DND-41 (cell line): Measurements from ENCODE around the gene THOP1.

Experiments used
- ATAC-seq: fragments of 200-7000 bp; cut with Tn5 transposase; 3 replicates; pipeline ENCODE4 v1.9.1; 2021; ENCODE audit warnings: low read depth; ENCODE audit not compliant: insufficient read depth
- DNase-seq: peaks from one replicate; pipeline ENCODE4 v3.0.0-alpha.2; 2020
- H2AFZ ChIP-seq: 2 replicates; pipeline ENCODE4 v1.6.0; 2012; ENCODE audit warnings: low read depth, low read length
- H3K27ac ChIP-seq: 2 replicates; pipeline ENCODE4 v1.5.1; 2012; ENCODE audit warnings: low read length, inconsistent platforms
- H3K27me3 ChIP-seq: fragments of 200-600 bp; sonication (generic); 2 replicates; pipeline ENCODE4 v1.6.0; 2012; ENCODE audit warnings: low read length, mild to moderate bottlenecking, inconsistent platforms; ENCODE audit not compliant: insufficient read depth, poor library complexity
- H3K36me3 ChIP-seq: 2 replicates; pipeline ENCODE4 v1.5.1; 2012; ENCODE audit warnings: low read length, inconsistent platforms; ENCODE audit not compliant: insufficient read depth
- H3K4me1 ChIP-seq: 2 replicates; pipeline ENCODE4 v1.5.1; 2012; ENCODE audit warnings: mild to moderate bottlenecking, low read length; ENCODE audit not compliant: insufficient read depth
- H3K4me2 ChIP-seq: 2 replicates; pipeline ENCODE4 v1.6.0; 2012; ENCODE audit warnings: mild to moderate bottlenecking, moderate library complexity, low read length, inconsistent platforms; ENCODE audit not compliant: insufficient read depth
- H3K4me3 ChIP-seq, 2 experiments: fragments of 200-600 bp in 1 of 2; shearing (Covaris generic) in 1 of 2; 2 replicates each; pipeline ENCODE4 v1.5.1; 2012 to 2016; ENCODE audit warnings: inconsistent platforms in 2 of 2, low read length in 2 of 2, mild to moderate bottlenecking in 2 of 2, low read depth in 1 of 2, moderate library complexity in 1 of 2
- H3K79me2 ChIP-seq: 2 replicates; pipeline ENCODE4 v1.6.0; 2012; ENCODE audit warnings: low read length, inconsistent platforms; ENCODE audit not compliant: insufficient read depth
- H3K9ac ChIP-seq: 2 replicates; pipeline ENCODE4 v1.6.0; 2012; ENCODE audit warnings: low read depth, mild to moderate bottlenecking, inconsistent platforms, low read length, moderate library complexity
- H3K9me3 ChIP-seq: 2 replicates; pipeline ENCODE4 v1.5.1; 2012; ENCODE audit warnings: low read length, moderate library complexity, mild to moderate bottlenecking, inconsistent platforms; ENCODE audit not compliant: insufficient read depth, severe bottlenecking
- H4K20me1 ChIP-seq: 2 replicates; pipeline ENCODE4 v1.6.0; 2012; ENCODE audit warnings: low read length; ENCODE audit not compliant: insufficient read depth
- EZH2 ChIP-seq: IDR thresholded peaks from 3 replicates; pipeline ENCODE4 v1.6.1; 2012; ENCODE audit warnings: borderline replicate concordance, low read depth, mild to moderate bottlenecking, moderate library complexity, low read length, inconsistent platforms; ENCODE audit not compliant: severe bottlenecking
- TF ChIP-seq, protein P1 (sequence below): IDR thresholded peaks from 2 replicates; pipeline ENCODE4 v1.5.1; 2012; ENCODE audit warnings: borderline replicate concordance, low read length, moderate library complexity, mild to moderate bottlenecking; ENCODE audit not compliant: poor library complexity, severe bottlenecking; ENCODE audit errors: extremely low read depth

Gene THOP1

DNA sequence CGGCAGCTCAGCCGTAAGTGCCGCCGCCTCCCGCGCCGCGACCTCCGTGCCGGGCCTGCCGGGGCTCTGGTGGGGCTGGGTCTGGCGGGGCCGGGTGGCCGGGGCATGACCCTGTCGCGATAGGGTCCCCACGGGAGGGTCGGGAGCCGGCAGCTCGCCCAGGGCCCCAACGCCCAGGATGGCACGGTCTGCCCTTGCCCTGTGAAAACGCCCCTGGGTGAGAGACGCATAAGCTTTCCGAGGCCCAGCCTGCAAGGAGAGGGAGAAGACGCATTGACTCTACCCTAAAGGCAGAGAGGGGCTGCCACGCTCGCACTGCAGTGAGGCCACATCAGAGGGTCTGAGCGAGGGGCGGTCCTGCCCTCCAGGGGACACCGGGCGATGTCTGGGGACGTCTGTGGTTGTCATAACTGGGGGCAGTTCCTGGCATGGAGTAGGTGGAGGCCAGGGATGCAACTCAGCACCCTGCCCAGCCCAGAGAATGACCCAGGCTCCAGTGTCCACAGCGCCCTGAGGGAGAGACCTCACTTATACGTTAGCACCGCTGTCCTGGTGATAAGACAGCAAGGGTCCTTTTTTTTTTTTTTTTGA, 34.9 kb downstream of the THOP1 start:
- H3K9me3 ChIP-seq = no peaks in the 10 kb centered on the region
- H3K36me3 ChIP-seq = peaks cover 10% of the 10 kb centered on the region
- H2AFZ ChIP-seq = peak overlapping the region; percentile 61
- peaks cover 19% of the 10 kb centered on the region for H3K4me1 ChIP-seq
- TF ChIP-seq, protein P1, sequence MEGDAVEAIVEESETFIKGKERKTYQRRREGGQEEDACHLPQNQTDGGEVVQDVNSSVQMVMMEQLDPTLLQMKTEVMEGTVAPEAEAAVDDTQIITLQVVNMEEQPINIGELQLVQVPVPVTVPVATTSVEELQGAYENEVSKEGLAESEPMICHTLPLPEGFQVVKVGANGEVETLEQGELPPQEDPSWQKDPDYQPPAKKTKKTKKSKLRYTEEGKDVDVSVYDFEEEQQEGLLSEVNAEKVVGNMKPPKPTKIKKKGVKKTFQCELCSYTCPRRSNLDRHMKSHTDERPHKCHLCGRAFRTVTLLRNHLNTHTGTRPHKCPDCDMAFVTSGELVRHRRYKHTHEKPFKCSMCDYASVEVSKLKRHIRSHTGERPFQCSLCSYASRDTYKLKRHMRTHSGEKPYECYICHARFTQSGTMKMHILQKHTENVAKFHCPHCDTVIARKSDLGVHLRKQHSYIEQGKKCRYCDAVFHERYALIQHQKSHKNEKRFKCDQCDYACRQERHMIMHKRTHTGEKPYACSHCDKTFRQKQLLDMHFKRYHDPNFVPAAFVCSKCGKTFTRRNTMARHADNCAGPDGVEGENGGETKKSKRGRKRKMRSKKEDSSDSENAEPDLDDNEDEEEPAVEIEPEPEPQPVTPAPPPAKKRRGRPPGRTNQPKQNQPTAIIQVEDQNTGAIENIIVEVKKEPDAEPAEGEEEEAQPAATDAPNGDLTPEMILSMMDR = no peak
- no peak for TF ChIP-seq EZH2
- H3K4me2 ChIP-seq = peak overlapping the region; percentile 76
- peak overlapping the region; percentile 54 for H3K27ac ChIP-seq
- peaks cover 6% of the 10 kb centered on the region for H3K79me2 ChIP-seq
- DNase-seq = peak; percentile 43
- peak overlapping the region; percentile 68 to 70; a peak in 3 of 4 replicates for H3K4me3 ChIP-seq
- no peaks in the 10 kb centered on the region for H4K20me1 ChIP-seq
- ATAC-seq = peak; percentile 35
- H3K9ac ChIP-seq = peak overlapping the region; percentile 77
- H3K27me3 ChIP-seq = no peaks in the 10 kb centered on the region

DNA sequence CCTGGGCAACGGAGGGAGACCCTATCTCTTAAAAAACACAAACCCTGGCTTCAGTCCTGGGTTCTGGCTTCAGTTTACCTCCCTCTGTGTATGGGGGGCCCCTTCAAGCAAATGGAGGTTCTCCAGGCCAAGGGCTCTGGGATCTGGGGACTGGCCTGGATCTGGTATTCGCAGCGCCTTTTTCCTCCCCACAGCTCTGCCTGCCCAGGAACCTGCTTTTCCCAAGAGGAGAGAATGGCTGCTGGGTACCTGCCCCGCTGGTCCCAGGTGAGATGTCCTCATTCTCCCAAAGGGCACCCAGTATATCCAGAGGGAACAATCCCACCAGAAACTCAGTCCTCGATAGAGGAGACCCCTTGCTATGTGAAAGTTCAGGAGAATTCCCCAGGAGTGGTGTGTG, 37.5 kb downstream of the THOP1 start:
- Histone ChIP-seq H4K20me1 (no peaks in the 10 kb centered on the region), H3K27ac (no peak overlapping the region), H3K9me3 (no peaks in the 10 kb centered on the region), H3K4me2 (no peak overlapping the region), H3K4me3 (no peak overlapping the region), H3K36me3 (peaks cover 21% of the 10 kb centered on the region), H3K4me1 (peaks cover 19% of the 10 kb centered on the region), H3K9ac (no peak overlapping the region), H3K27me3 (no peaks in the 10 kb centered on the region), H3K79me2 (peaks cover 6% of the 10 kb centered on the region), H2AFZ (no peak overlapping the region)
- ATAC-seq (no peak), DNase-seq (no peak)
- TF ChIP-seq EZH2 = no peak
- TF ChIP-seq, protein P1 = no peak

- no peaks in the 10 kb centered on the region for H3K9me3 ChIP-seq
- H4K20me1 ChIP-seq = no peaks in the 10 kb centered on the region
- H3K9ac ChIP-seq = no peak overlapping the region
- peaks cover 24% of the 10 kb centered on the region for H3K36me3 ChIP-seq
- no peak for ATAC-seq
- TF ChIP-seq, protein P1 = no peak
- no peak for TF ChIP-seq EZH2
- no peak overlapping the region for H3K27ac ChIP-seq
- peaks cover 6% of the 10 kb centered on the region for H3K79me2 ChIP-seq
- DNase-seq = no peak
- peaks cover 19% of the 10 kb centered on the region for H3K4me1 ChIP-seq
- H3K4me3 ChIP-seq = no peak overlapping the region
- H3K27me3 ChIP-seq = no peaks in the 10 kb centered on the region
- no peak overlapping the region for H3K4me2 ChIP-seq
- H2AFZ ChIP-seq = no peak overlapping the region
These were observed 38.3 kb downstream of the THOP1 start for GRCh38 chr19:2823646-2824045.
